Measurements from ENCODE around the gene ADGRG6.
"Not testable (repeated sequence)": the region's sequence is repeated elsewhere in the genome, so short reads cannot be mapped to it uniquely, and the experiment has no call there.

ADGRG6 gene

DNA sequence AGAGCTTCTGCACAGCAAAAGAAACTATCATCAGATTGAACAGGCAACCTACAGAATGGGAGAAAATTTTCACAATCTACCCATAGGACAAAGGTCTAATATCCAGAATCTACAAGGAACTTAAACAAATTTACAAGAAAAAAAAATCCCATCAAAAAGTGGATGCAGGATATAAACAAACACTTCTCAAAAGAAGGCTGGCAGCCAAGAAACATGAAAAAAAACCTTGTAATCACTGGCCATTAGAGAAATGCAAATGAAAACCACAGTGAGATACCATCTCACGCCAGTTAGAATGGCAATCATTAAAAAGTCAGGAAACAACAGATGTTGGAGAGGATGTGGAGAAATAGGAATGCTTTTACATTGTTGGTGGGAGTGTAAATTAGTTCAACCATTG lies 152.4 kb downstream of the ADGRG6 start:
- not testable (repeated sequence) for DNase-seq

DNA sequence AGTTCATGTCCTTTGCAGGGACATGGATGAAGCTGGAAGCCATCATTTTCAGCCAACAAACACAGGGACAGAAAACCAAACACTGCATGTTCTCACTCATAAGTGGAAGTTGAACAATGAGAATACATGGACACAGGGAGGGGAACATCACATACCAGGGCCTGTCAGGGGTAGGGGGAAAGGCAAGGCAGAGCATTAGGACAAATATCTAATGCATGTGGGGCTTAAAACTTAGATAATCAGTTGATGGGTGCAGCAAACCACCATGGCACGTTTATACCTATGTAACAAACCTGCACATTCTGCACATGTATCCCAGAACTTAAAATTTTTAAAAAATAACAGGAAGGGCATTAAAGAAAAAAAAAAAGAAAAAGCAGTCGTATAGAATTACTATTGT lies 153.0 kb downstream of the ADGRG6 start:
- not testable (repeated sequence) for DNase-seq

GRCh38 chr6:142455957-142456589 lies 154.3 kb downstream of the ADGRG6 start:
- DNase-seq, result no peak

DNA sequence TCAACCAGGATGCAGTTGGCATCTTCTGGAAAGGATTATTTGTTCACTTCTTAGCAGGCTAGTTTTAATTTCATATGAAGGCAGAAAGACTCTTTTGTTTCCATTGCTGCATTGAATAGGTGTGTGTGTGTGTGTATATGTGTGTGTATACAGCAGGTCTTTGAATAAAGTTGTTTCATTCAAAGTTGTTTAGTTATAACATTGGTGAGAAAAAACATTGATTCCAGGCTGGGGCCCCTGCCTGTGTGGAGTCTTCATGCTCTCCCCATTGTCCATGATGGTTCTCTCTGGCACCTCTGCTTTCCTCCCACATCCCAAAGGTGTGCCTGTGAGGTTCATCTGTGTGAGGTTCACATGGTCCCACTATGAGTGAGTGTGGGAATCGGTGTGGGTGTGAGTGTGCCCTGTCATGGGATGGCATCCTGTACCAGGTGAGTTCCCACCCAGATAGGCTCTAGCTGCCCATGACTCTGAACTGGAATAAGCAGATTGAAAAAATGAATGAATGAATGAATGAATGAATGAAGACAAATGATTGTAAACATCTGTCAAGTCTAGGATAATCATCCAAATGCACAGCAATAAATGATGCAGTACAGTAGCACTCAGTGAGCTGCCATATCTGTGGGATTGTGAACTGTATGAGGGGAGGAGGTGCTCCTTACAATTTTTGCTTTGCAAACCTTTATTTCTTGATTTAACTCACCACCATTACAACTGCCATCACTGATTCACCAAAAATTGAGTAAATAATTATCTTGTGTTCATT lies 156.0 kb downstream of the ADGRG6 start:
- no peak for DNase-seq

GRCh38 chr6:142458836-142459235 lies 157.0 kb downstream of the ADGRG6 start:
- DNase-seq, result no peak

GRCh38 chr6:142459271-142459670 lies 157.5 kb downstream of the ADGRG6 start:
- no peak for DNase-seq

DNA sequence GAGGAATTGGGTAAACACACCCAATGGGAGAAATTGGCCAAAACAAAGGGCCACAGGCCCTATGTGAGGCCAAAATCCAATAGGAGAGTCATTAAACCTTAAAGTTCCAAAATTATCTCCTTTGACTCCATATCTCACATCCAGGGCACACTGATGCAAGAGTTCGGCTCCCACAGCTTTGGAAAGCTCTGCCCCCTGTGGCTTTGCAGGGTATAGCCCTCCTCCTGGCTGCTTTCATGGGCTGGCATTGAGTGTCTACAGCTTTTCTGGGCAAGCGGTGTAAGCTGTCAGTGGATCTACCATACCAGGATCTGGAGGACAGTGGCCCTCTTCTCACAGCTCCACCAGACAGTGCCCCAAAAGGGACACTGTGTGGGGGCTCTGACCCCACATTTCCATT lies 160.5 kb downstream of the ADGRG6 start:
- DNase-seq, result no peak

DNA sequence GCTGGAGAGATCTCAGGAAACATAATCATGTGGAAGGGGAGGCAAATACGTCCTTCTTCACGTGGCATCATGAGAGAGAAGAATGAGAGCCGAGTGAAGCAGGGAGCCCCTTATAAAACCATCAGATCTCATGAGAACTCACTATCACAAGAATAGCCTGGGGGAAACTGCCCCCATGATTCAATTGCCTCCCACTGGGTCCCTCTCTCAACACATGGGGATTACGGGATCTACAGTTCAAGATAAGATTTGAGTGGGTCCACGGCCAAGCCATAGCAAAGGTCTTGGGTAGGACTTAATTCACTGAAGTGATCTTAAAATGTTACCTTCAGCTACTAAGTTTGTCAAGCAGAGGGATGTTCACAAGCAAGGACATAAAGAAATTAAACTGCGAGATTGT lies 162.2 kb downstream of the ADGRG6 start:
- DNase-seq, result no peak

GRCh38 chr6:142469220-142469619 lies 167.4 kb downstream of the ADGRG6 start:
- no peak for DNase-seq

- DNase-seq, result no peak
Observed at GRCh38 chr6:142470421-142470820, 168.6 kb downstream of the ADGRG6 start.

DNA sequence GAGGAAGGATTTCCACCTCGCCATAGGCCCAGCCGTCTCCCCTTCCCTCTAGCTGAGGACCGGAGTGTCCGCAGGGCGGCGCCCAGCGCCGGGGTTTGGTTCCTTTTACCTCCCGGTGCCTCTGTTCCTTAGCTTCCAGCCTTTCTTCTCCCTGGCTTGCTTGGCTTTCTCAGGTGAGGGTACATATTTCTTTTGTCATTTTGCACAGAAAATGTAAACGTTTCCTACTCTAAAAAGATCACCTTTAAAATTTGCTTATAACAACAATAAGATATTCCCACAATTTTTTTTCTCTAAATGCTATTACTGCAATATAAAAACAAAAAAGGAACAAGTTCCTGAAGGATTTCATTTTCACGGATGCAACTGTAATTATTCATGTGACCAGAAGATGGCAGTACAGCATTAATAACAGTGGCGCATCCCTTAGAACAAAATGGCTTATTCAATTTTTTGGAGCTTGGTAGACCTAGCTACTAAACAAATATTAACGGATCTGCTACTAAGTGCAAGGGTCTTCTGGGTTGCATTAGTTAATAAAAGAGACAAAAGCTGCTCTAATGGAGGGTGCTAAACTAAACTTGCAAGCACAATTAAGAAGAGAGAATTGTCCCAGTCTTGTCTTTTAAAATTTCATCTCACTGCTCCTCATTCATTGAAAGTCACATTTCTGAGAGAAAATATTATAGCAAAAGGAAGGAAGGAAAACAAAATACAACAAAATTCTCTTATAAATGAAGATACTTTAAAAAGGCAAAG lies 172.9 kb downstream of the ADGRG6 start:
- no peak for DNase-seq

DNA sequence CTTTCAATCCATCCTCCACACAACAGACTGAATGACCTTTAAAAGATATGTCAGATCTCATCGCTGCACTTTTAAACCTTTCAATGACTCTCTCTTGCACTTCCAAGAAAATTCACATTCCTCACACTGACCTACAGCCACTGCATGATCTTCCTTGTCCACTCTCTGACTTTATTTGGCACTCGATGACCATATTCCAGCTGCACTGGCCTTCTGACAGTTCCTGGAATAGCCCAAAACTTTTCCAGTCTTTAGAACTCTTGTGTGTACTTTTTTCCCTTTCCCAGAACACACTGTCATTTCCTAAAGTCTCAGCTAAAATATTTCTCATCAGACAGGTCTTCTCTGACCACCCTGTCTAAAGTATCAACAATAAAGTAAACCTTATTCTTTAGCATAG lies 174.6 kb downstream of the ADGRG6 start:
- DNase-seq, result no peak

DNA sequence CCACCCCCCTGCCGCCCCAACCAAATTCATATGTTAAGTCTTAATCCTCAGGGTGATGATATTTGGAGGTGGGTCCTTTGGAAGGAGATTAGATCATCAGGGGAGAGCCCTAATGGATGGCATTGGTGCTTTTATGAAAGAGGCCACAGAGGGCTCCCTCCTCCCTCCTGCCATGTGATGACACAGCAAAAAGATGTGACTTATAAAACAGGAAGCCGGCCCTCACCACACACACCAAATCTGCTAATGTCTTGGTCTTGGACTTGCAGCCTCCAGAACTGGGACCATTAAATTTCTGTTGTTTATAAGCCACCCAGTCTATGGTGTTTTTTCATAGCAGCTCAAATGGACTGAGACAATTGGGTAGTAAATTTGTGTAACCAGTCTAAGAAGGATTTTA lies 176.3 kb downstream of the ADGRG6 start:
- peak; percentile 1 to 6 for DNase-seq

DNA sequence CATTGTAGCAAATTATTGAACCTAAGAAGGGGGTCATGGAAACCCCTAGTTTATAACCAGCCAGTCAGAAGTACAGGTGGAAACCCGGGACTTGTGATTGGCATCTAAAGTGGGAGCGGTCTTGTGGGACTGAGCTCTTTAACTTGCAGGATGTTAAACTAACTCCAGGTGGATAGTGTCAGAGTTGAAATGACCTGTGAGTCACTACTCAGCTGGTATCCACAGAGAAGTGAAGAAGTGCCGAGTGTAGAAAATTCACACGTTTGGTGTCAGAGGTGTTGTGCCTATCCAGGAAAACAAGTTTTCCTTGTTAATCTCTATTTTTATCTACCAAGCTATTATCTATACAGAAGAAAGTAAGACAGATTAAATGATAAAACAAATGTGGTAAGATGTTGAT lies 179.7 kb downstream of the ADGRG6 start:
- no peak for DNase-seq

DNA sequence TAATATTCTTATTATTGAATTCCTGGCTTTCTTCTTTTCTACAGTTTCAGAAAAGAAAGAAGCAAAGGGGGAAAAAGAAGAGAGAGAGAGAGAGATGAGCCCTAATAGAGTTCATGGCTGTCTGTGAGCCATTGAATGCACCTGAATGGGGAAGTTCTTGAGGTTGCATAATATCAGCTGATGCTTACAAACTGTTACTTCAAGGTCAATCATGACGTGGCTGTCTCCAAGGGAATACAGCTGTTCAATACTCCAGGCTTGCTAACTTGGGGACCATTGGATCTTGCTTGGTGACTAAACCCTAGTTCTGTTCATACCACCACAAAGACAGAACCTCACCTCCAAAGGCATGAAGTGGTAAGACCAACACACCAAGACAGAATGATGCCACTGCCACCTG lies 180.4 kb downstream of the ADGRG6 start:
- DNase-seq, result no peak

DNA sequence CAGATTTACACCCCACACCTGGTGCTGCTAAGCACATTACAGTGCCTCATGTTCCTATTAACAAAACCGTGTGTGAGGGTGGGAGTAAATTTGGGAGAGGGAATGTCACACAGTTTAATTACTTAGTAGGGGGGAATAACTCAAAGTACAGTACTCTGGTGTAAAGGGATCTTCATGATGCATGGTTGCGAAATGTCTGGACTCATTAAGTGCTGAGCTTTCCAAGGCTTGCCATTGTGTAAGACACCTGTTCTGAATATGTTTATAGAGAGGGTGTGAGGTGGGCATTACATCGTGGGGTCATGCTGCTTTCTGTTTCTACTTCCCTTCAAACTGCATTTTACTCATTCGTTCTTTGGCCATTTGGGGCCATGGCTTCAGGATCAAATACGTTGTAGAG lies 181.2 kb downstream of the ADGRG6 start:
- no peak for DNase-seq

DNA sequence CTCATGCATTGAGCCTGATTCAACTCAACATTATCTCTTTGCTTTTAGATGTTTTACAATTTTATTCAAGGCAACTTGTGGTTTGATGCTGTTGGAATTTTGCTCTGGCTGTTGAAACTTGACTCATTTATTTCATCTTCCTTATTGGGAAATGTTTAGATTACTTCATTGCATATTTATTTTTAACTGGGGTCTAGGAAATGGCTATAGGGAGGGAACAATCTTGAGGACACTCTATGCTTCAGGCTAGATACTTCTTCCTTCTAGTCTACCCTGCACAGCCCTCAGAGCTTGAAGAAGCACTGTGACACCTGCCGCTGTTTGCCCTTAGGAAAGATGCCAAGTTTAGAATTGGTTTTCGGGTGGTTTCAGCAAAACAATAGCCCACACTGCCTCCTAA lies 183.4 kb downstream of the ADGRG6 start:
- no peak for DNase-seq

- DNase-seq, result no peak
Observed at GRCh38 chr6:142489722-142490610, 188.2 kb downstream of the ADGRG6 start.
